GM23338 (cell line): ENCODE measurements around the gene FBN2. TPM values are rescaled to one million over a fixed set of nuclear protein-coding genes. Genes with fewer than 3 reads are reported as not detected.

Source experiments
- ATAC-seq: fragments of 200-7000 bp; cut with Tn5 transposase; 3 replicates; pipeline ENCODE4 v1.9.1; 2020
- DNase-seq: peaks from one replicate; pipeline ENCODE4 v3.0.0-alpha.2; 2015; ENCODE audit warnings: low spot score
- H2AFZ ChIP-seq: fragments of 200-600 bp; sonication (generic); 2 replicates; pipeline ENCODE4 v1.8.0; 2016; ENCODE audit warnings: antibody characterized with exemption, mild to moderate bottlenecking, moderate library complexity
- H3F3A ChIP-seq: fragments of 200-600 bp; sonication (generic); replicated peaks from 2 replicates; pipeline ENCODE4 v1.8.0; 2017; ENCODE audit warnings: antibody characterized with exemption, mixed run types, low read depth
- H3K27ac ChIP-seq: fragments of 200-600 bp; sonication (generic); 2 replicates; pipeline ENCODE4 v1.6.1; 2016; ENCODE audit warnings: low read depth
- H3K27me3 ChIP-seq: fragments of 200-600 bp; sonication (generic); 2 replicates; pipeline ENCODE4 v1.8.0; 2016; ENCODE audit warnings: mild to moderate bottlenecking, mixed run types, moderate library complexity; ENCODE audit not compliant: insufficient read depth
- H3K36me3 ChIP-seq: fragments of 200-600 bp; sonication (generic); 2 replicates; pipeline ENCODE4 v1.8.0; 2016; ENCODE audit warnings: mild to moderate bottlenecking; ENCODE audit not compliant: insufficient read depth
- H3K4me1 ChIP-seq: fragments of 200-600 bp; sonication (generic); 2 replicates; pipeline ENCODE4 v1.8.0; 2016; ENCODE audit warnings: mild to moderate bottlenecking, moderate library complexity; ENCODE audit not compliant: insufficient read depth
- H3K4me2 ChIP-seq: fragments of 200-600 bp; sonication (generic); 2 replicates; pipeline ENCODE4 v1.7.1; 2017; ENCODE audit warnings: mixed run types
- H3K4me3 ChIP-seq: fragments of 200-600 bp; sonication (generic); 2 replicates; pipeline ENCODE4 v1.6.1; 2016; ENCODE audit warnings: mixed run types
- H3K79me2 ChIP-seq: fragments of 200-600 bp; sonication (generic); replicated peaks from 2 replicates; pipeline ENCODE4 v1.8.0; 2017; ENCODE audit warnings: mild to moderate bottlenecking; ENCODE audit not compliant: insufficient read depth
- H3K9me2 ChIP-seq: fragments of 200-600 bp; sonication (generic); 2 replicates; pipeline ENCODE4 v1.8.0; 2017; ENCODE audit not compliant: insufficient read depth
- H4K20me1 ChIP-seq: fragments of 200-600 bp; sonication (generic); replicated peaks from 2 replicates; pipeline ENCODE4 v1.8.0; 2017; ENCODE audit warnings: mild to moderate bottlenecking; ENCODE audit not compliant: insufficient read depth
- H3K27ac Mint-ChIP-seq: 2 replicates; pipeline ENCODE4 v1.8.0; 2020; ENCODE audit warnings: inconsistent platforms, mild to moderate bottlenecking, moderate library complexity, mixed read lengths
- H3K27me3 Mint-ChIP-seq: 3 replicates; pipeline ENCODE4 v1.8.0; 2022; ENCODE audit warnings: low read depth, mild to moderate bottlenecking, moderate library complexity, mixed read lengths, inconsistent platforms; ENCODE audit not compliant: insufficient read depth, poor library complexity
- H3K36me3 Mint-ChIP-seq: 3 replicates; pipeline ENCODE4 v1.8.0; 2021; ENCODE audit warnings: low read depth, mild to moderate bottlenecking, inconsistent platforms, moderate library complexity, mixed read lengths
- H3K4me1 Mint-ChIP-seq: 3 replicates; pipeline ENCODE4 v1.8.0; 2020; ENCODE audit warnings: mild to moderate bottlenecking, inconsistent platforms, mixed read lengths
- H3K4me3 Mint-ChIP-seq: 3 replicates; pipeline ENCODE4 v1.8.0; 2021; ENCODE audit warnings: moderate library complexity, mild to moderate bottlenecking, inconsistent platforms, mixed read lengths
- H3K9me3 Mint-ChIP-seq: 3 replicates; pipeline ENCODE4 v1.8.0; 2020; ENCODE audit warnings: moderate library complexity, mild to moderate bottlenecking, inconsistent platforms, mixed read lengths
- CREB1 ChIP-seq: fragments of 250-450 bp; sonication (Bioruptor Pico); IDR thresholded peaks from 2 replicates; pipeline ENCODE4 v1.5.0; 2020; ENCODE audit warnings: low read depth, mild to moderate bottlenecking, moderate library complexity
- EZH2 ChIP-seq: fragments of 200-600 bp; sonication (generic); IDR thresholded peaks from one replicate; pipeline ENCODE4 v1.8.0; 2017; ENCODE audit warnings: antibody characterized with exemption, mild to moderate bottlenecking, low read depth; ENCODE audit not compliant: unreplicated experiment
- EZH2phosphoT487 ChIP-seq: fragments of 200-600 bp; sonication (generic); IDR thresholded peaks from one replicate; pipeline ENCODE4 v1.8.1; 2018; ENCODE audit warnings: antibody characterized with exemption; ENCODE audit not compliant: unreplicated experiment
- JUNB ChIP-seq: IDR thresholded peaks from one replicate; pipeline ENCODE4 v1.6.1; 2016; ENCODE audit warnings: antibody characterized with exemption; ENCODE audit not compliant: unreplicated experiment
- NANOG ChIP-seq: IDR thresholded peaks from 2 replicates; pipeline ENCODE4 v1.6.1; 2016; ENCODE audit warnings: antibody characterized with exemption, borderline replicate concordance
- POLR2AphosphoS5 ChIP-seq: IDR thresholded peaks from 2 replicates; pipeline ENCODE4 v1.6.1; 2016; ENCODE audit warnings: antibody characterized with exemption, low read depth
- STAT1 ChIP-seq: IDR thresholded peaks from one replicate; pipeline ENCODE4 v1.6.1; 2016; ENCODE audit warnings: antibody characterized with exemption; ENCODE audit not compliant: unreplicated experiment
- ZNF114 ChIP-seq: fragments of 250-450 bp; sonication (Bioruptor Pico); IDR thresholded peaks from 2 replicates; pipeline ENCODE4 v1.5.0; 2020; ENCODE audit warnings: mild to moderate bottlenecking, moderate library complexity
- ZNF331 ChIP-seq: fragments of 250-450 bp; sonication (Bioruptor Pico); IDR thresholded peaks from 2 replicates; pipeline ENCODE4 v1.5.0; 2020; ENCODE audit warnings: low read depth, mild to moderate bottlenecking, moderate library complexity
- polyA plus RNA-seq: library from polyadenylated mRNA; unstranded; fragments of >200 nt; fragmentation: Nextera tagmentation; extraction: Ambion mirVana; gene quantifications from 2 replicates; pipeline ENCODE4 v1.2.1, GENCODE V29; 2016
- total RNA-seq: library from RNA; depleted of rRNA; stranded (reverse); fragments of >200 nt; shearing (Covaris generic); gene quantifications from 2 replicates; pipeline ENCODE4 v1.2.3, GENCODE V29; 2014
- TF ChIP-seq, protein P1 (sequence below): fragments of 250-450 bp; sonication (Bioruptor Pico); IDR thresholded peaks from 2 replicates; pipeline ENCODE4 v1.5.0; 2020; ENCODE audit warnings: mild to moderate bottlenecking, moderate library complexity
- TF ChIP-seq, protein P2 (sequence below): IDR thresholded peaks from 2 replicates; pipeline ENCODE4 v1.6.1; 2016; ENCODE audit warnings: antibody characterized with exemption
- TF ChIP-seq, protein P3 (sequence below): IDR thresholded peaks from one replicate; pipeline ENCODE4 v1.6.1; 2018; ENCODE audit warnings: antibody characterized with exemption; ENCODE audit not compliant: unreplicated experiment
- TF ChIP-seq, protein P4 (sequence below), 2 experiments: fragments of 200-600 bp in 1 of 2; sonication (generic) in 1 of 2; conservative IDR thresholded peaks; 2 replicates each; pipeline versions ENCODE4 v1.5.1 to v1.6.1; 2016 to 2017; ENCODE audit warnings: antibody characterized with exemption in 2 of 2, low read depth in 2 of 2, mild to moderate bottlenecking in 2 of 2, moderate library complexity in 1 of 2

The FBN2 gene
- total and polyA plus RNA-seq, 2 experiments from 2014 or later: 2.6 to 13.6 TPM

DNA sequence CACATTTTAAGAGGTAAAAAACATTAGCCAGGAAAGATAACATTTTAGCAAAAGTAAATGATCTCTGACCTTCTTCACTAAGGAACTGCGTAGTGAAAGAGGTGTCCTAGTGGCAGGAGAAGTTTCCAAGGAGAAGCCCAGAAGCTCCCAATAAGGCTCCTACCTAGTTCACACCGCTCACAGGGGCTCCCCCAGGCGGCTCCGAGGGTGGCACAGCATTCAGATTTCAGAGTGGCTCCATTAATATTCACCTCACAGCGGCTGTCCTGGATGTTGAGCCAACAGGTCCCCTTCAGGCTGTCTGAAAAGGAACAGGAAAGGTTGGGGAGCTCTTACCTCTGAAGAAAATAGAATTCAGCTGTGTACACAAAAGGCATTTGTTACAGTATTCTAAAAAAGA lies 187.3 kb downstream of the FBN2 start:
- Histone ChIP-seq H3K27ac (no peak overlapping the region), H3K36me3 (no peaks in the 10 kb centered on the region), H3K9me2 (no peaks in the 10 kb centered on the region), H2AFZ (no peak overlapping the region), H3K79me2 (no peaks in the 10 kb centered on the region), H3K4me3 (no peak overlapping the region), H3K4me1 (no peaks in the 10 kb centered on the region; the same call in 1 of the 2 replicates), H3K27me3 (no peaks in the 10 kb centered on the region), H4K20me1 (no peaks in the 10 kb centered on the region), H3F3A (no peaks in the 10 kb centered on the region), H3K4me2 (no peak overlapping the region)
- no peak overlapping the region for H3K27ac Mint-ChIP-seq
- ATAC-seq: peak; percentile 28; the same call in 2 of the 3 replicates
- 0 out of 3 replicates have a peak, but pooled peaks cover 3% of the 10 kb centered on the region for H3K36me3 Mint-ChIP-seq
- H3K9me3 Mint-ChIP-seq: no peaks in the 10 kb centered on the region
- H3K27me3 Mint-ChIP-seq: no peaks in the 10 kb centered on the region
- peak; percentile 10 for DNase-seq
- TF ChIP-seq, protein P1, sequence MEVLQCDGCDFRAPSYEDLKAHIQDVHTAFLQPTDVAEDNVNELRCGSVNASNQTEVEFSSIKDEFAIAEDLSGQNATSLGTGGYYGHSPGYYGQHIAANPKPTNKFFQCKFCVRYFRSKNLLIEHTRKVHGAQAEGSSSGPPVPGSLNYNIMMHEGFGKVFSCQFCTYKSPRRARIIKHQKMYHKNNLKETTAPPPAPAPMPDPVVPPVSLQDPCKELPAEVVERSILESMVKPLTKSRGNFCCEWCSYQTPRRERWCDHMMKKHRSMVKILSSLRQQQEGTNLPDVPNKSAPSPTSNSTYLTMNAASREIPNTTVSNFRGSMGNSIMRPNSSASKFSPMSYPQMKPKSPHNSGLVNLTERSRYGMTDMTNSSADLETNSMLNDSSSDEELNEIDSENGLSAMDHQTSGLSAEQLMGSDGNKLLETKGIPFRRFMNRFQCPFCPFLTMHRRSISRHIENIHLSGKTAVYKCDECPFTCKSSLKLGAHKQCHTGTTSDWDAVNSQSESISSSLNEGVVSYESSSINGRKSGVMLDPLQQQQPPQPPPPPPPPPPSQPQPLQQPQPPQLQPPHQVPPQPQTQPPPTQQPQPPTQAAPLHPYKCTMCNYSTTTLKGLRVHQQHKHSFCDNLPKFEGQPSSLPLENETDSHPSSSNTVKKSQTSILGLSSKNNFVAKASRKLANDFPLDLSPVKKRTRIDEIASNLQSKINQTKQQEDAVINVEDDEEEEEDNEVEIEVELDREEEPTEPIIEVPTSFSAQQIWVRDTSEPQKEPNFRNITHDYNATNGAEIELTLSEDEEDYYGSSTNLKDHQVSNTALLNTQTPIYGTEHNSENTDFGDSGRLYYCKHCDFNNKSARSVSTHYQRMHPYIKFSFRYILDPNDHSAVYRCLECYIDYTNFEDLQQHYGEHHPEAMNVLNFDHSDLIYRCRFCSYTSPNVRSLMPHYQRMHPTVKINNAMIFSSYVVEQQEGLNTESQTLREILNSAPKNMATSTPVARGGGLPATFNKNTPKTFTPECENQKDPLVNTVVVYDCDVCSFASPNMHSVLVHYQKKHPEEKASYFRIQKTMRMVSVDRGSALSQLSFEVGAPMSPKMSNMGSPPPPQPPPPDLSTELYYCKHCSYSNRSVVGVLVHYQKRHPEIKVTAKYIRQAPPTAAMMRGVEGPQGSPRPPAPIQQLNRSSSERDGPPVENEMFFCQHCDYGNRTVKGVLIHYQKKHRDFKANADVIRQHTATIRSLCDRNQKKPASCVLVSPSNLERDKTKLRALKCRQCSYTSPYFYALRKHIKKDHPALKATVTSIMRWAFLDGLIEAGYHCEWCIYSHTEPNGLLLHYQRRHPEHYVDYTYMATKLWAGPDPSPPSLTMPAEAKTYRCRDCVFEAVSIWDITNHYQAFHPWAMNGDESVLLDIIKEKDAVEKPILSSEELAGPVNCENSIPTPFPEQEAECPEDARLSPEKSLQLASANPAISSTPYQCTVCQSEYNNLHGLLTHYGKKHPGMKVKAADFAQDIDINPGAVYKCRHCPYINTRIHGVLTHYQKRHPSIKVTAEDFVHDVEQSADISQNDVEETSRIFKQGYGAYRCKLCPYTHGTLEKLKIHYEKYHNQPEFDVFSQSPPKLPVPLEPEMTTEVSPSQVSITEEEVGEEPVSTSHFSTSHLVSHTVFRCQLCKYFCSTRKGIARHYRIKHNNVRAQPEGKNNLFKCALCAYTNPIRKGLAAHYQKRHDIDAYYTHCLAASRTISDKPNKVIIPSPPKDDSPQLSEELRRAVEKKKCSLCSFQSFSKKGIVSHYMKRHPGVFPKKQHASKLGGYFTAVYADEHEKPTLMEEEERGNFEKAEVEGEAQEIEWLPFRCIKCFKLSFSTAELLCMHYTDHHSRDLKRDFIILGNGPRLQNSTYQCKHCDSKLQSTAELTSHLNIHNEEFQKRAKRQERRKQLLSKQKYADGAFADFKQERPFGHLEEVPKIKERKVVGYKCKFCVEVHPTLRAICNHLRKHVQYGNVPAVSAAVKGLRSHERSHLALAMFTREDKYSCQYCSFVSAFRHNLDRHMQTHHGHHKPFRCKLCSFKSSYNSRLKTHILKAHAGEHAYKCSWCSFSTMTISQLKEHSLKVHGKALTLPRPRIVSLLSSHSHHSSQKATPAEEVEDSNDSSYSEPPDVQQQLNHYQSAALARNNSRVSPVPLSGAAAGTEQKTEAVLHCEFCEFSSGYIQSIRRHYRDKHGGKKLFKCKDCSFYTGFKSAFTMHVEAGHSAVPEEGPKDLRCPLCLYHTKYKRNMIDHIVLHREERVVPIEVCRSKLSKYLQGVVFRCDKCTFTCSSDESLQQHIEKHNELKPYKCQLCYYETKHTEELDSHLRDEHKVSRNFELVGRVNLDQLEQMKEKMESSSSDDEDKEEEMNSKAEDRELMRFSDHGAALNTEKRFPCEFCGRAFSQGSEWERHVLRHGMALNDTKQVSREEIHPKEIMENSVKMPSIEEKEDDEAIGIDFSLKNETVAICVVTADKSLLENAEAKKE: no peak
- TF ChIP-seq JUNB (no peak), ZNF331 (CRISPR knock-in tag) (no peak), STAT1 (no peak), ZNF114 (CRISPR knock-in tag) (no peak), POLR2AphosphoS5 (no peak), EZH2phosphoT487 (no peak), NANOG (no peak), EZH2 (no peak), CREB1 (CRISPR knock-in tag) (no peak)
- TF ChIP-seq, protein P2, sequence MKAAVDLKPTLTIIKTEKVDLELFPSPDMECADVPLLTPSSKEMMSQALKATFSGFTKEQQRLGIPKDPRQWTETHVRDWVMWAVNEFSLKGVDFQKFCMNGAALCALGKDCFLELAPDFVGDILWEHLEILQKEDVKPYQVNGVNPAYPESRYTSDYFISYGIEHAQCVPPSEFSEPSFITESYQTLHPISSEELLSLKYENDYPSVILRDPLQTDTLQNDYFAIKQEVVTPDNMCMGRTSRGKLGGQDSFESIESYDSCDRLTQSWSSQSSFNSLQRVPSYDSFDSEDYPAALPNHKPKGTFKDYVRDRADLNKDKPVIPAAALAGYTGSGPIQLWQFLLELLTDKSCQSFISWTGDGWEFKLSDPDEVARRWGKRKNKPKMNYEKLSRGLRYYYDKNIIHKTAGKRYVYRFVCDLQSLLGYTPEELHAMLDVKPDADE: no peak
- TF ChIP-seq, protein P3, sequence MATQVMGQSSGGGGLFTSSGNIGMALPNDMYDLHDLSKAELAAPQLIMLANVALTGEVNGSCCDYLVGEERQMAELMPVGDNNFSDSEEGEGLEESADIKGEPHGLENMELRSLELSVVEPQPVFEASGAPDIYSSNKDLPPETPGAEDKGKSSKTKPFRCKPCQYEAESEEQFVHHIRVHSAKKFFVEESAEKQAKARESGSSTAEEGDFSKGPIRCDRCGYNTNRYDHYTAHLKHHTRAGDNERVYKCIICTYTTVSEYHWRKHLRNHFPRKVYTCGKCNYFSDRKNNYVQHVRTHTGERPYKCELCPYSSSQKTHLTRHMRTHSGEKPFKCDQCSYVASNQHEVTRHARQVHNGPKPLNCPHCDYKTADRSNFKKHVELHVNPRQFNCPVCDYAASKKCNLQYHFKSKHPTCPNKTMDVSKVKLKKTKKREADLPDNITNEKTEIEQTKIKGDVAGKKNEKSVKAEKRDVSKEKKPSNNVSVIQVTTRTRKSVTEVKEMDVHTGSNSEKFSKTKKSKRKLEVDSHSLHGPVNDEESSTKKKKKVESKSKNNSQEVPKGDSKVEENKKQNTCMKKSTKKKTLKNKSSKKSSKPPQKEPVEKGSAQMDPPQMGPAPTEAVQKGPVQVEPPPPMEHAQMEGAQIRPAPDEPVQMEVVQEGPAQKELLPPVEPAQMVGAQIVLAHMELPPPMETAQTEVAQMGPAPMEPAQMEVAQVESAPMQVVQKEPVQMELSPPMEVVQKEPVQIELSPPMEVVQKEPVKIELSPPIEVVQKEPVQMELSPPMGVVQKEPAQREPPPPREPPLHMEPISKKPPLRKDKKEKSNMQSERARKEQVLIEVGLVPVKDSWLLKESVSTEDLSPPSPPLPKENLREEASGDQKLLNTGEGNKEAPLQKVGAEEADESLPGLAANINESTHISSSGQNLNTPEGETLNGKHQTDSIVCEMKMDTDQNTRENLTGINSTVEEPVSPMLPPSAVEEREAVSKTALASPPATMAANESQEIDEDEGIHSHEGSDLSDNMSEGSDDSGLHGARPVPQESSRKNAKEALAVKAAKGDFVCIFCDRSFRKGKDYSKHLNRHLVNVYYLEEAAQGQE: no peak
- TF ChIP-seq, protein P4, sequence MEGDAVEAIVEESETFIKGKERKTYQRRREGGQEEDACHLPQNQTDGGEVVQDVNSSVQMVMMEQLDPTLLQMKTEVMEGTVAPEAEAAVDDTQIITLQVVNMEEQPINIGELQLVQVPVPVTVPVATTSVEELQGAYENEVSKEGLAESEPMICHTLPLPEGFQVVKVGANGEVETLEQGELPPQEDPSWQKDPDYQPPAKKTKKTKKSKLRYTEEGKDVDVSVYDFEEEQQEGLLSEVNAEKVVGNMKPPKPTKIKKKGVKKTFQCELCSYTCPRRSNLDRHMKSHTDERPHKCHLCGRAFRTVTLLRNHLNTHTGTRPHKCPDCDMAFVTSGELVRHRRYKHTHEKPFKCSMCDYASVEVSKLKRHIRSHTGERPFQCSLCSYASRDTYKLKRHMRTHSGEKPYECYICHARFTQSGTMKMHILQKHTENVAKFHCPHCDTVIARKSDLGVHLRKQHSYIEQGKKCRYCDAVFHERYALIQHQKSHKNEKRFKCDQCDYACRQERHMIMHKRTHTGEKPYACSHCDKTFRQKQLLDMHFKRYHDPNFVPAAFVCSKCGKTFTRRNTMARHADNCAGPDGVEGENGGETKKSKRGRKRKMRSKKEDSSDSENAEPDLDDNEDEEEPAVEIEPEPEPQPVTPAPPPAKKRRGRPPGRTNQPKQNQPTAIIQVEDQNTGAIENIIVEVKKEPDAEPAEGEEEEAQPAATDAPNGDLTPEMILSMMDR (conservative IDR thresholded peaks at IDR 0.05; ENCODE audit: low read depth in 2 of 2): no peak
- peaks cover 8% of the 10 kb centered on the region; the same call in 2 of the 3 replicates for H3K4me1 Mint-ChIP-seq
- H3K4me3 Mint-ChIP-seq: no peak overlapping the region
